Prostate gland (tissue), 2 donors: ENCODE data around the gene H6PD.

Experiments used
- CTCF ChIP-seq, 4 experiments: fragments of 200-600 bp in 2 of 4; fragments of 450-650 bp in 2 of 4; sonication (generic) in 2 of 4; IDR thresholded peaks; 1 replicate in 3 of 4; 2 replicates in 1 of 4; pipeline ENCODE4 v1.5.1; 2016 to 2019; ENCODE audit warnings: antibody characterized with exemption in 4 of 4, mild to moderate bottlenecking in 2 of 4, moderate library complexity in 2 of 4
- POLR2A ChIP-seq: fragments of 450-650 bp; IDR thresholded peaks from one replicate; pipeline ENCODE4 v1.6.1; 2016; ENCODE audit warnings: antibody characterized with exemption, mild to moderate bottlenecking

- TF ChIP-seq POLR2A (no peak), CTCF (IDR thresholded peaks at IDR 0.05) (no peak)
Measured at GRCh38 chr1:9218917-9219316, 15.7 kb upstream of the H6PD start.
